Lower leg skin (tissue), 3 donors: ENCODE results near the gene FOXP1.

Experiments
- CTCF ChIP-seq, 3 donors: fragments of 450-650 bp; IDR thresholded peaks; one replicate each; pipeline ENCODE4 v1.5.1; 2016; ENCODE audit warnings: antibody characterized with exemption in 3 of 3, mild to moderate bottlenecking in 3 of 3, moderate library complexity in 2 of 3
- POLR2A ChIP-seq, 2 donors: fragments of 450-650 bp; IDR thresholded peaks; one replicate each; pipeline ENCODE4 v1.6.1; 2016 to 2017; ENCODE audit warnings: antibody characterized with exemption in 2 of 2, mild to moderate bottlenecking in 1 of 2, moderate library complexity in 1 of 2

DNA sequence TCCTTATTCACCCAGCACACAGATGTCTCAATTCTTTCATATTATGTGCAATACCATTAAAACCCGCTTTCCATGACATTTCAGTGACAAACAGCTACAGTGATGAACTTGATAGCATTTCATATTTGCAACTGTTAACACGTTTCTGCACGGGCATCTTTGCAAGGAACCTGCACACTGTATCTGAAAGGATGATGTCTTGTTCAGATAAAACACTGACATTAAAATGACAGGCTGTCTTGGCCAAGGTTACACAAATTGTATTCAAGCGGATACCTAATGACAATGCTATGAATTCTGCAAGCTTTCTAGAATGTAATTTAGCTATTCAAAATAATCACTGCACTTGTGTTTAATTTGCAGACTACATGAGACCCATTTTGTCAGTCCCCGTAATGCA, 529.2 kb downstream of the FOXP1 start:
- TF ChIP-seq CTCF (IDR thresholded peaks at IDR 0.05) = no peak
- TF ChIP-seq POLR2A (IDR thresholded peaks at IDR 0.05) = no peak
